A549 treated with DMSO at 1 μM for 4 hours (cell line): Measurements from ENCODE around the gene CRISP1. TPM values are rescaled to one million over a fixed set of nuclear protein-coding genes. Genes with fewer than 3 reads are reported as not detected.

Experiments
- total RNA-seq: library from RNA; stranded (reverse); fragments of 200-300 nt; extraction: Qiagen RNA extraction; gene quantifications from 5 replicates; pipeline ENCODE4 v1.2.3, GENCODE V29; 2022; ENCODE audit warnings: low read depth

CRISP1 gene, protein sequence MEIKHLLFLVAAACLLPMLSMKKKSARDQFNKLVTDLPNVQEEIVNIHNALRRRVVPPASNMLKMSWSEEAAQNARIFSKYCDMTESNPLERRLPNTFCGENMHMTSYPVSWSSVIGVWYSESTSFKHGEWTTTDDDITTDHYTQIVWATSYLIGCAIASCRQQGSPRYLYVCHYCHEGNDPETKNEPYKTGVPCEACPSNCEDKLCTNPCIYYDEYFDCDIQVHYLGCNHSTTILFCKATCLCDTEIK
- total RNA-seq, result not detected in 5 replicates

DNA sequence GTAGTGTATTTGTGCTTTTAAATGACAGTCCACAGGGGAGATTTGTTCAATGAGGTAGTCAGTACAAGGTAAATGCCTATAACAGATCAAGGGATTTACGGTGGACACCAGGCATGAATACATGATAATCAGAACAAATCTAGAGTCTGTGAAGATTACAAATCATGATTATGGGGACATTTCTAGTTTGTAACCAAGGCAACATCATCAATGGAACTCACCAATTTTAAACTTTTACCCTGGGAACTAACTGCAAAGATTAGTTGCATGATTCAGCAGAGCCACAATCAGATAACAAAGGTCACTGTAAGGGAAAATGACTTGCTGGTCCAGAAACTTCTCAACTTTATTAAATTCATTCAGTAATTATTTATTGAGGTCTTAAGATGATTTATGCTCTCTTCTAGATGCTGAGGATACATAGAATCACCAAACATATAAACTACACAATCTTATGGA lies at the start of gene CRISP1:
TSS of gene CRISP1 (minus strand) at position 51 of the 459 bp plus-strand sequence. CDS start 9,135 bp downstream, outside the sequence.

DNA sequence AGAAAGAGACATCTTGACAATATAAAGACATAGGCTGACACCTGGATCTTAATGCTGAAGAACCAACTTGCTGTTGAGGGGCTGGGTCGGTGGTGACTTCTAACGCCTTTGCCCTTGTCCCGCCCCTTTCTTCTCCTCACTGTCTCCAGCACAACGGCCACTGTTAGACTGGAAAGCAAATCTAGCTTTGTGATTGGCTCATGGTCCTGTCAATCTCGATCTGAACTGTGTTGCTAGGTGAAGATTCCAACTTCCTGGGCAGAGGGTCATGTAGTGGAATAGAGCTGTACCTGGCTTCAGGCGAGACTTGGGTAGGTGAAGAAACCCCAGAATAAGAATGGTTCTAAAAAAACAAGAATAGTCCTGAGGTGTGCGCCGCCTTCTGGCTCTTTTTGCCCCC lies 79.2 kb downstream of the CRISP1 start, which contains the start of gene PGK2:
TSS of gene PGK2 (minus strand) at position 110 of the 400 bp plus-strand sequence. CDS start at position 12, 98 bp downstream.

Other genes with a start within 250 kb of the CRISP1 start
- 0.05 to 0.07 TPM in 2 of 5 replicates, not detected in the others for gene RHAG, start 229.7 kb downstream of the CRISP1 start, total RNA-seq
- not detected in 5 replicates for gene CRISP2, start 153.0 kb downstream of the CRISP1 start, total RNA-seq
- not detected in 5 replicates for gene CRISP3, start 122.1 kb downstream of the CRISP1 start, total RNA-seq
- gene PGK2, start 79.2 kb downstream of the CRISP1 start, total RNA-seq, result not detected in 5 replicates
- not detected in 5 replicates for gene DEFB114, start 97.6 kb upstream of the CRISP1 start, total RNA-seq
- not detected in 5 replicates for gene DEFB113, start 103.1 kb upstream of the CRISP1 start, total RNA-seq
- not detected in 5 replicates for gene DEFB110, start 155.5 kb upstream of the CRISP1 start, total RNA-seq
- not detected in 5 replicates for gene DEFB112, start 183.4 kb upstream of the CRISP1 start, total RNA-seq